ENCODE measurements around the gene GARNL3.

DNA sequence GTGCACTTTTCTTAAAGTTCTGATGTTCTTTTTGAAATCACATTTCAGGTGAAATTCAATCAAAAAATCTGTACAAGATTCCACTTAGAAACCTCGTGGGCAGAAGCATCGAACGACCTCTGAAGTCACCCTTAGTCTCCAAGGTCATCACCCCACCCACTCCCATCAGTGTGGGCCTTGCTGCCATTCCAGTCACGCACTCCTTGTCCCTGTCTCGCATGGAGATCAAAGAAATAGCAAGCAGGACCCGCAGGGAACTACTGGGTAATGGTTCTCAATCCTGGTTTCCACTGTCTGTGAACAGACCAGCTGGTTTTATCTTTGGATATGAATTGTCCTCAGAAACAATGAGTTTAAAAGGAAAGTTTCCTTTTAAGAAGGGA, 124.3 kb downstream of the GARNL3 start:
- TF ChIP-seq POLR2A (IDR thresholded peaks at IDR 0.05): no peak
- TF ChIP-seq, protein P1, sequence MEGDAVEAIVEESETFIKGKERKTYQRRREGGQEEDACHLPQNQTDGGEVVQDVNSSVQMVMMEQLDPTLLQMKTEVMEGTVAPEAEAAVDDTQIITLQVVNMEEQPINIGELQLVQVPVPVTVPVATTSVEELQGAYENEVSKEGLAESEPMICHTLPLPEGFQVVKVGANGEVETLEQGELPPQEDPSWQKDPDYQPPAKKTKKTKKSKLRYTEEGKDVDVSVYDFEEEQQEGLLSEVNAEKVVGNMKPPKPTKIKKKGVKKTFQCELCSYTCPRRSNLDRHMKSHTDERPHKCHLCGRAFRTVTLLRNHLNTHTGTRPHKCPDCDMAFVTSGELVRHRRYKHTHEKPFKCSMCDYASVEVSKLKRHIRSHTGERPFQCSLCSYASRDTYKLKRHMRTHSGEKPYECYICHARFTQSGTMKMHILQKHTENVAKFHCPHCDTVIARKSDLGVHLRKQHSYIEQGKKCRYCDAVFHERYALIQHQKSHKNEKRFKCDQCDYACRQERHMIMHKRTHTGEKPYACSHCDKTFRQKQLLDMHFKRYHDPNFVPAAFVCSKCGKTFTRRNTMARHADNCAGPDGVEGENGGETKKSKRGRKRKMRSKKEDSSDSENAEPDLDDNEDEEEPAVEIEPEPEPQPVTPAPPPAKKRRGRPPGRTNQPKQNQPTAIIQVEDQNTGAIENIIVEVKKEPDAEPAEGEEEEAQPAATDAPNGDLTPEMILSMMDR (IDR thresholded peaks at IDR 0.05): no peak

All from breast epithelium (tissue), 3 donors.